Uterus (tissue), 2 donors: ENCODE measurements around the gene TRAF1.

Source experiments
- CTCF ChIP-seq, 4 experiments: fragments of 200-600 bp in 2 of 4; fragments of 450-650 bp in 2 of 4; sonication (generic) in 2 of 4; IDR thresholded peaks; one replicate each; pipeline ENCODE4 v1.5.1; 2016 to 2019; ENCODE audit warnings: antibody characterized with exemption in 4 of 4, mild to moderate bottlenecking in 2 of 4, moderate library complexity in 1 of 4
- POLR2A ChIP-seq, 2 donors: fragments of 450-650 bp; IDR thresholded peaks; one replicate each; pipeline ENCODE4 v1.6.1; 2016; ENCODE audit warnings: antibody characterized with exemption in 2 of 2, mild to moderate bottlenecking in 1 of 2, moderate library complexity in 1 of 2

DNA sequence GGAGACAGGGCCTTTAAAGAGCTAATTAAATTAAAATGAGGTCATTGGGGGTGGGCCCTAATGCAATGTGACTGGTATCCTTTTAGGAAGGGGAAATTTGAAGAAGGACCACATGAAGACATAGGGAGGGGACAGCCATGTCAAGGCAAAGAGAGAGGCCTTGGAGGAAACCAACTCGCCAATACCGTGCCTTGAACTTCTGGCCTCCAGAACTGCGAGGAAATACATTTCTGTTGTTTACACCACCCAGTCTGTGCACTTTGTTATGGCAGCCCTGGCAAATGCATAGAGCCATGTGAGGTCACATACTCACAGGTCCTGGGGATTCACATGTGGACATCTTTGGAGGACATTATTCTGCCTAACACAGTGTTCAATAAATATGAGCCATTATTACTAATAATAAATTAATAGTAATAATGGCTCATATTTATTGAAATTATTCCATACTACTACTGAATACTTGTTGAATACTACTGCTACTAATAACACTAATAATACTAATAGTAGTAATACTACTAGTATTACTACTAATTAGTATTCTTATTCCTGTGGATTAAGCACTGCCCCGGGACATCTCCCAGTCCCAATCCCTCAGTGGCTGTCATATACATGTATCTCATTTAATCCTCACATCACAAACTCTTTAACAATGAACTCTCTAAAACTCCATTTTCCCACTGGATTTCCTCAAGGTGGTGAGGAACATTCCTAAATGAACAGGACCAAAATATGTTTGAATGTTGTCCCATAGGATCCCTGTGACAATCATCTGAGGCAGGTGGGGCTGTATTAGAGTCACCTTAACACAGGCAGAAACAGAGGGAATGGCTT lies 8.4 kb downstream of the TRAF1 start:
- TF ChIP-seq CTCF (IDR thresholded peaks at IDR 0.05) (no peak), POLR2A (IDR thresholded peaks at IDR 0.05) (no peak)
